Bone marrow (tissue), 2 donors: Measurements from ENCODE around the gene ADGRE3.
A peak's percentile ranks its signal among the peaks of the same experiment; 100 is the strongest.
"Not testable (repeated sequence)": the region's sequence is repeated elsewhere in the genome, so short reads cannot be mapped to it uniquely, and the experiment has no call there.

Source experiments
- DNase-seq, 2 donors: peaks; one replicate each; lab custom pipeline; 2025; lab: John Stamatoyannopoulos, UW

ADGRE3 gene

GRCh38 chr19:14661372-14661924, 13.2 kb downstream of the ADGRE3 start:
- no peak for DNase-seq

GRCh38 chr19:14659874-14660489, 14.7 kb downstream of the ADGRE3 start:
- no peak for DNase-seq

- no peak for DNase-seq
Observed at GRCh38 chr19:14655726-14656125, 18.9 kb downstream of the ADGRE3 start.

DNA sequence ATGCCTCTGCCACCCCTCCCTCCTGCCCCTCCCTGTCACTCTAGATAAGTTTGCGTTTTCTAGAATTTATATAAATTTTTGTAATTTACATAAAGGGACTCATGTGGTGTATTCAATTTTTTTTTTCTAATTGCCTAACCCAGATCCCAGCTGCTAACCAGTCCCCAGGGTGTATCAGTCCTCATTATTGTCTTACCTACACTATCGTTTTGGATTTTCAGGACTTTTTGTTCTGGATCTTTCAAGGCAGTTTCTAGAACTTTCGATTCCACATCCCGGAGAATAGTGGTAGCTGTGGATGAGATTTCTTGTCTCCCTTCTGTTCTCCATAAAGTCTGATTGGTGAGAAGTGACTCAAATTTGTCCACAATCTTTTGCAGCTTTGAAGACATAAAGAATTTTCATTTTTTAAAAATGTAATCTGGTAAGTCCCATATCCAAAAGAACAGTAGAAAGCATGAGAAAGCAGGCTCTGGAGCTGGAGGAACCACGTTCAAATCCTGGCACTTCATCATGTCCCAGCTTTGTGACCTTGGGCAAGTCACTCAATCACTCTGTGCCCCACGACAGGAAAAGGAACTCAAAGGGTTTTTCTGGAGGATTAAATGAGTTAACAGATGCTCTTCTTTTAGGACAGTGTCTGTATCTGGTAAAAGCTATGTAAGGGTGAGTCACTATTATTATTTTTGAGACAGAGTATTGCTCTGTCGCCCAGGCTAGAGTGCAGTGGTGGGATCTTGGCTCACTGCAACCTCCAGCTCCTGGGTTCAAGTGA, 19.7 kb downstream of the ADGRE3 start:
- no peak for DNase-seq

DNA sequence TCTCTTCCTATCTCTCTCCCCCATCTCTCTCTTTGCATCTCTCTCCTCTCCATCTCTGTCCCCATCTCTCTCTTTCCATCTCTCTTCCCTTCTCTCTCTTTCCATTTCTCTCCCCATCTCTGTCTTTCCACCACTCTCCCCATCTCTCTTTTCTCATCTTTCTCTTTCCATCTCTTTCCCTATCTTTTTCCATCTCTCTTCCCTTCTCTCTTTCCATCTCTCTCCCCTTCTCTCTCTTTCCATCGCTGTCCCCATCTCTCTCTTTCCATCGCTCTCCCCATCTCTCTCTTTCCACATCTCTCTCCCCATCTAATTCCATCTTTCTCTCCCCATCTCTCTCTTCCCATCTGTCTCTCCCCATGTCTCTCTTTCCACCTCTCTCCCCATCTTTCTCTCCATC, 24.5 kb downstream of the ADGRE3 start:
- no peak for DNase-seq

- DNase-seq, result no peak
Observed at GRCh38 chr19:14649020-14649419, 25.6 kb downstream of the ADGRE3 start.

GRCh38 chr19:14648506-14648905, 26.1 kb downstream of the ADGRE3 start:
- no peak for DNase-seq

DNA sequence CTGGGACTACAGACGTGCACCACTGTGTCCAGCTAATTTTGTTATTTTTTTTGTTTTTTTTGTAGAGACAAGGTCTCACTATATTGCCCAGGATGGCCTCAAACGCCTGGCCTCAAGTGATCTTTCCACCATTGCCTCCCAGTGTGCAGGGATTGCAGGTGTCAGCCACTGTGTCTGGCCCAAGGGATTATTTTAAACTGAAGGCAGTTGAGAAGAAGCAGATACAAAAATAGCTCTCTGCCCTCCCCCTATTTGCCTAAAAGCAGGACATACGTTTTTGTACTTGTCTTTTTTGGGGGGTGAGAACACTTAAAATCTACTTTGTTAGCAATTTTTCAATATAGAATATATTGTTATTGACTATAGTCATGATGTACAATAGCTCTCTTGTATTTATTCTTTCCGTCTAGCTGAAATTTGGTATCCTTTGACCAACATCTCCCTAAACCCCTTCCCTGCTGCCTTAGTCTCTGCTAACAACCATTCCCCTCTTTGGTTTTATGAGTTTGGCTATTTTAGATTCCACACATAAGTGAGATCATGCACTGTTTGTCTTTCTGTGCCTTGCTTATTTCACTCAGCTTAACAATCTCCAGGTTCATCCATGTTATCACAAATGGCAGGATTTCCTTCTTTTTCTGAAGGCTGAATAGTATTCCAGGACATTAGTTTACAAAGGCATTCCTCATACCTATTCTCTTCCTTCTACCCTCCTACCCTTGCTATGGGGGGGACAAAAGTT, 34.9 kb downstream of the ADGRE3 start:
- no peak for DNase-seq

DNA sequence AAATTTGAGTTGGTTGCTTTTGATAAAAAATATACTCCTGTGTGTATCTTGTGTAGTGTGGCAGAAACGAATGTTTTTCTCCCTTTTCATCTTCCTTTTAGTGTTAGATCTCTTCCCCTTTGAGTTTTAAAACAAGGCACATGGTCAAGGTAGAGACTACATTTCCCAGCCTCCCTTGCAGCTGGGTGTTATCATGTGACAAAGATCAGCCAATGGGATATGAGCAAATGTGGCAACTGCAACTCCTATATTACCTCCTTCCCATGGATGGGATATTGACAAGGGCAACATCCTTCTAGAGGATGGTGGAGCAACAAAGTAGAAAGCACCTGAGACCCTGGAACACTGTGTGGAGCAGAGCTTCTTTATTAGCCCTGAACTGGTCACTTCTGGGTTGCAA, 42.4 kb downstream of the ADGRE3 start:
- no peak for DNase-seq

DNA sequence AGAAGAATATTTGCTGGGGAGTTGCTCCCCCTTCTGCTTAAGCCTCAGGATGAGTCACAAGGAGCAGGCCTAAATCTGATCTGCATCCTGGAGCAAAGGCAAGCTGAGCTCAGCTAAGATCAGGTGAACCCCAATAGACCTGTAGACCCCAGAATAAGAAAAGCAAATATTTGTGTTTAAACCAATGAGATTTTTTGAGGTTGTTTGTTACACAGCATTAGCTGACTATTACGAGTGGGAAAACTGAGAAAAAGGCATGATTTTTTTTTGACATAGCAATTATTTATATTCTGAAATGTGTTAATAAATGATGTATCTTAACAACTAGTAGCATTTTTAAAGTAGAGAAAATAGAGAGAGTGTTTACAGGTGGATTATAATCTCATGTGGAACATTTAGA, 45.1 kb downstream of the ADGRE3 start:
- DNase-seq, result no peak

DNA sequence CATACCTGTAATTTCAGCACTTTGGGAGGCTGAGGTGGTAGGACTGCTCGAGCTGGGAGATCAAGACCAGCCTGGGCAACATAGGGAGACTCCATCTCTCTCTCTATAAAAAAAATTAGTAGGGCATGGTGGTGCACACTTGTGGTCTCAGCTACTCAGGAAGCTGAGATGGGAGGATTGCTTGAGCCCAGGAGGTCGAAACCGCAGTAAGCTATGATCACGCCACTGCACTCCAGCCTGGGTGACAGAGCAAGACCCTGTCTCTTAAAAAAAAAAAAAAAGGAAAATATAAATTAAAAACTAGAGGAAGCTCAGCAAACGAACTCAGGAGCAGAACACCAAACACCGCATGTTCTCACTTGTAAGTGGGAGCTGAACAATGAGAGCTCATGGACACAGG, 50.2 kb downstream of the ADGRE3 start:
- DNase-seq, result not testable (repeated sequence)

- no peak for DNase-seq
Observed at GRCh38 chr19:14619404-14619803, 55.2 kb downstream of the ADGRE3 start.

- DNase-seq, result no peak
Observed at GRCh38 chr19:14616407-14616806, 58.2 kb downstream of the ADGRE3 start.

DNA sequence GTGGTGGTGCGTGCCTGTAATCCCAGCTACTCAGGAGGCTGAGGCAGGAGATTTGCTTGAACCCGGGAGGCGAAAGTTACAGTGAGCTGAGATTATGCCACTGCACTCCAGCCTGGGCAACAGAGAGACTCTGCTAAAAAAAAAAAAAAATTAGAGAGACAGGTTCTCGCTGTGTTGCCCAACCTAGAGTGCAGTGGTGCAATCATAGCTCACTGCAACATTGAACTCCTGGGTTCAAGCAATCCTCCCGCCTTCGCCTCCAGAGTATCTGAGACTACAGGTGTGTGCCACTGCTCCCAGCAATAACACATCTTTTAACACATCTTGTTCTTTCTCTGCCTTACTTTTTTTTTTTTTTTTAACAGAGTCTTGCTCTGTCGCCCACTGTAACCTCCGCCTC, 59.0 kb downstream of the ADGRE3 start:
- no peak for DNase-seq

DNA sequence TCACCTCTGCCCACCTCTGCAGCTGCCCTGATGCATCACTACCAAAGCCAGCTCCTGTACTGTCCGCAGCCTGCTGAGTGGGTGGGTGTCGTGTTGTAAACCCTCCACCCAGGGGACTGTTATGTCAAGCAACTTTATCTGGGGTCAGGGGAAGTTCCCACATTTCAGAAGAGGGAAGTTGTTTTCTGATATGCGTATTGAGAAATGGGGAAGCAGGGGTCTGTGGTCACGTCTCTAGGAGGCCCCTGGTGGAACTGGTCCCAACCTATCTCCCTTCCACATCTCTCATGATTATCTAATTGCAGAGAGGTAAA, 60.6 kb downstream of the ADGRE3 start:
- DNase-seq, result peak; percentile 23 to 46

DNA sequence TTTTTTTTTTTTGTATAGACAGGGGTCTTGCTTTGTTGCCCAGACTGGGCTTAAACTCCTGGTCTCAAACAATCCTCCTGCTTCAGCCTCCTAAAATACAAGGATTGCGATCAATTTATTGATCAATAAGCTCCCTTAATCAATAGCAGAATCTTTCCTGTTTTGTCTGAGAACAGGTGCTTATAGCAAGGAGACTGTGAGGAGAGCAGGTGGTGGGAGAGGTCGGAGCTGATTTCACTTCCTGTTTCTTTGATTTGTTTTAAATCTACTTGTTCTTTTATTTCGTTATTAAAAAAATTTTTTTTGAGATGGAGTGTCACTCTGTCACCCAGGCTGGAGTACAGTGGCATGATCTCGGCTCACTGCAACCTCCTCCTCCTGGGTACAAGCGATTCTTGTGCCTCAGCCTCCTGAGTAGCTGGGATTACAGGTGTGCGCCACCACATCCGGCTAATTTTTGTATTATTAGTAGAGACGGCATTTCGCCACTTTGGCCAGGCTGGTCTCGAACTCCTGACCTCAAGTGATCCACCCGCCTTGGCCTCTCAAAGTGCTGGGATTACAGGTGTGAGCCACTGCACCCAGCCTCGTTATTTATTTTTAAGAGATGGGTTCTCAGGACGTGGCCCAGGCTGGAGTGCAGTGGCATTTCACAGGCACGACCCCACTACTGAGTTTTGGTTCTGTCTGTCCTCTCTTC, 61.1 kb downstream of the ADGRE3 start:
- DNase-seq, result not testable (repeated sequence)

DNA sequence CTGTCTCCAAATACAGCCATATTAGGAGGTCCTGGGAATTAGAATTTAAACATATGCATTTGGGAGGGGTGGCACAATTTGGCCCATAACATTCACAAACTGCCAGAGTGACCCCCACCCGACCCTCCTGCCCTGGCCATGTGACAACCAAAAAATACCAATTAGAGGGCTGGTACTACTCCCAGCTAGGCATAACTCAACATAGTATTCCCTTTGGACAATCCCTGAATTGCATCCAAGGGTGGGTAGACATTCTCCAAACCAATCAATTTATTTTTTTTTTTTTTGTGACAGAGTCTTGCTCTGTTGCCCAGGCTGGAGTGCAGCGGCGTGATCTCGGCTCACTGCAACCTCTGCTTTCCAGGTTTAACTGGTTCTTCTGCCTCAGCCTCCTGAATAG, 62.0 kb downstream of the ADGRE3 start:
- no peak for DNase-seq

GRCh38 chr19:14612242-14612641, 62.4 kb downstream of the ADGRE3 start:
- not testable (repeated sequence) for DNase-seq

DNA sequence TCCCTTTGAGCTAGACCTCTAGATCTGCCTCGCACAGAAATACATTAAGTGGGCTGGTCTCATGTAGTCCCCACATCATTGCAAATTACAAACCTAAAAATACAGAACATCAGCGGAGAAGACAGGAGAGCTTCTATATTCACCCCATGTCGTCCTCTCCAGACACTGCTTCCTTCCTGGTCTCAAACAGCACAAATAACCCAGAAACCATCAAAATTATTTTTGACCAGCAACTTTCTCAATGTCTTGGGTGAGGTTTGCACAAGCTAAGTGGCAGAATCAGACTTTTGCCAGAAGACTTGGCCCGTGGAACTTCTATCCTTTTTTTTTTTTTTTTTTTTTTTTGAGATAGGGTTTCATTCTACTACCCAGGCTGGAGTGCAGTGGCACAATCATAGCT, 63.6 kb downstream of the ADGRE3 start:
- DNase-seq, result no peak

DNA sequence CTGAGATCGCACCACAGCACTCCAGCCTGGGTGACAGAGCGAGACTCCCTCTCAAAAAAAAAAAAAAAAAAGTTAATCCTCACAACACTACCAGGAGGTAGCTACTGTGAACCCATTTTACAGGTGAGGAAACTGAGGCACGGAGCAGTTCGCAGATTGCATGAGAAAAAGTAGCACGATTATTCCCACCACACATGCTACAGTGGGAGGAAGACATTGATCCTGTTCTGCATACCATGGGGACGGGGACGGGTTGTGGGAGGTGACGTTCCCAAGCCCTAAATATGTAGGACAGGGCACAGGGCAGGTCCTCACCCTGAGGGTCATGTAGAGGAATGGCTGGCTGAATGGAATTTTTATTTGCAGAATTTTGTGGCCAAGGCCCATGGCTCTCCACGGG, 68.0 kb downstream of the ADGRE3 start:
- DNase-seq, result no peak

GRCh38 chr19:14603990-14604387, 70.7 kb downstream of the ADGRE3 start:
- DNase-seq, result no peak

GRCh38 chr19:14599548-14600147, 75.0 kb downstream of the ADGRE3 start:
- DNase-seq, result no peak
